GM23338 (cell line): Measurements from ENCODE around the gene MPZ. TPM values are rescaled to one million over a fixed set of nuclear protein-coding genes. Genes with fewer than 3 reads are reported as not detected.

Source experiments
- ATAC-seq: fragments of 200-7000 bp; cut with Tn5 transposase; 3 replicates; pipeline ENCODE4 v1.9.1; 2020
- DNase-seq: peaks from one replicate; pipeline ENCODE4 v3.0.0-alpha.2; 2015; ENCODE audit warnings: low spot score
- H2AFZ ChIP-seq: fragments of 200-600 bp; sonication (generic); 2 replicates; pipeline ENCODE4 v1.8.0; 2016; ENCODE audit warnings: antibody characterized with exemption, mild to moderate bottlenecking, moderate library complexity
- H3F3A ChIP-seq: fragments of 200-600 bp; sonication (generic); replicated peaks from 2 replicates; pipeline ENCODE4 v1.8.0; 2017; ENCODE audit warnings: antibody characterized with exemption, mixed run types, low read depth
- H3K27ac ChIP-seq: fragments of 200-600 bp; sonication (generic); 2 replicates; pipeline ENCODE4 v1.6.1; 2016; ENCODE audit warnings: low read depth
- H3K27me3 ChIP-seq: fragments of 200-600 bp; sonication (generic); 2 replicates; pipeline ENCODE4 v1.8.0; 2016; ENCODE audit warnings: mild to moderate bottlenecking, mixed run types, moderate library complexity; ENCODE audit not compliant: insufficient read depth
- H3K36me3 ChIP-seq: fragments of 200-600 bp; sonication (generic); 2 replicates; pipeline ENCODE4 v1.8.0; 2016; ENCODE audit warnings: mild to moderate bottlenecking; ENCODE audit not compliant: insufficient read depth
- H3K4me1 ChIP-seq: fragments of 200-600 bp; sonication (generic); 2 replicates; pipeline ENCODE4 v1.8.0; 2016; ENCODE audit warnings: mild to moderate bottlenecking, moderate library complexity; ENCODE audit not compliant: insufficient read depth
- H3K4me2 ChIP-seq: fragments of 200-600 bp; sonication (generic); 2 replicates; pipeline ENCODE4 v1.7.1; 2017; ENCODE audit warnings: mixed run types
- H3K4me3 ChIP-seq: fragments of 200-600 bp; sonication (generic); 2 replicates; pipeline ENCODE4 v1.6.1; 2016; ENCODE audit warnings: mixed run types
- H3K79me2 ChIP-seq: fragments of 200-600 bp; sonication (generic); replicated peaks from 2 replicates; pipeline ENCODE4 v1.8.0; 2017; ENCODE audit warnings: mild to moderate bottlenecking; ENCODE audit not compliant: insufficient read depth
- H3K9me2 ChIP-seq: fragments of 200-600 bp; sonication (generic); 2 replicates; pipeline ENCODE4 v1.8.0; 2017; ENCODE audit not compliant: insufficient read depth
- H4K20me1 ChIP-seq: fragments of 200-600 bp; sonication (generic); replicated peaks from 2 replicates; pipeline ENCODE4 v1.8.0; 2017; ENCODE audit warnings: mild to moderate bottlenecking; ENCODE audit not compliant: insufficient read depth
- H3K27ac Mint-ChIP-seq: 2 replicates; pipeline ENCODE4 v1.8.0; 2020; ENCODE audit warnings: inconsistent platforms, mild to moderate bottlenecking, moderate library complexity, mixed read lengths
- H3K27me3 Mint-ChIP-seq: 3 replicates; pipeline ENCODE4 v1.8.0; 2022; ENCODE audit warnings: low read depth, mild to moderate bottlenecking, moderate library complexity, mixed read lengths, inconsistent platforms; ENCODE audit not compliant: insufficient read depth, poor library complexity
- H3K36me3 Mint-ChIP-seq: 3 replicates; pipeline ENCODE4 v1.8.0; 2021; ENCODE audit warnings: low read depth, mild to moderate bottlenecking, inconsistent platforms, moderate library complexity, mixed read lengths
- H3K4me1 Mint-ChIP-seq: 3 replicates; pipeline ENCODE4 v1.8.0; 2020; ENCODE audit warnings: mild to moderate bottlenecking, inconsistent platforms, mixed read lengths
- H3K4me3 Mint-ChIP-seq: 3 replicates; pipeline ENCODE4 v1.8.0; 2021; ENCODE audit warnings: moderate library complexity, mild to moderate bottlenecking, inconsistent platforms, mixed read lengths
- H3K9me3 Mint-ChIP-seq: 3 replicates; pipeline ENCODE4 v1.8.0; 2020; ENCODE audit warnings: moderate library complexity, mild to moderate bottlenecking, inconsistent platforms, mixed read lengths
- CREB1 ChIP-seq: fragments of 250-450 bp; sonication (Bioruptor Pico); IDR thresholded peaks from 2 replicates; pipeline ENCODE4 v1.5.0; 2020; ENCODE audit warnings: low read depth, mild to moderate bottlenecking, moderate library complexity
- ETS1 ChIP-seq: IDR thresholded peaks from 2 replicates; pipeline ENCODE4 v1.6.1; 2016; ENCODE audit warnings: antibody characterized with exemption
- EZH2 ChIP-seq: fragments of 200-600 bp; sonication (generic); IDR thresholded peaks from one replicate; pipeline ENCODE4 v1.8.0; 2017; ENCODE audit warnings: antibody characterized with exemption, mild to moderate bottlenecking, low read depth; ENCODE audit not compliant: unreplicated experiment
- EZH2phosphoT487 ChIP-seq: fragments of 200-600 bp; sonication (generic); IDR thresholded peaks from one replicate; pipeline ENCODE4 v1.8.1; 2018; ENCODE audit warnings: antibody characterized with exemption; ENCODE audit not compliant: unreplicated experiment
- JUNB ChIP-seq: IDR thresholded peaks from one replicate; pipeline ENCODE4 v1.6.1; 2016; ENCODE audit warnings: antibody characterized with exemption; ENCODE audit not compliant: unreplicated experiment
- POLR2AphosphoS5 ChIP-seq: IDR thresholded peaks from 2 replicates; pipeline ENCODE4 v1.6.1; 2016; ENCODE audit warnings: antibody characterized with exemption, low read depth
- REST ChIP-seq: IDR thresholded peaks from one replicate; pipeline ENCODE4 v1.6.1; 2018; ENCODE audit warnings: antibody characterized with exemption; ENCODE audit not compliant: unreplicated experiment
- polyA plus RNA-seq: library from polyadenylated mRNA; unstranded; fragments of >200 nt; fragmentation: Nextera tagmentation; extraction: Ambion mirVana; gene quantifications from 2 replicates; pipeline ENCODE4 v1.2.1, GENCODE V29; 2016
- total RNA-seq: library from RNA; depleted of rRNA; stranded (reverse); fragments of >200 nt; shearing (Covaris generic); gene quantifications from 2 replicates; pipeline ENCODE4 v1.2.3, GENCODE V29; 2014
- TF ChIP-seq, protein P1 (sequence below): fragments of 250-450 bp; sonication (Bioruptor Pico); IDR thresholded peaks from 2 replicates; pipeline ENCODE4 v1.5.0; 2020; ENCODE audit warnings: mild to moderate bottlenecking, moderate library complexity

MPZ gene
- total and polyA plus RNA-seq, 2 experiments from 2014 or later, result 1.9 to 4.0 TPM

GRCh38 chr1:161285521-161285920 is 24.2 kb downstream of the MPZ start:
- H3K4me1 ChIP-seq, result 0 out of 2 replicates have a peak, but pooled peaks cover 7% of the 10 kb centered on the region
- H3K4me3 Mint-ChIP-seq, result no peak overlapping the region
- H3K27ac Mint-ChIP-seq, result peak overlapping the region; percentile 5; the same call in 1 of the 2 replicates
- peaks cover 6% of the 10 kb centered on the region for H3K36me3 Mint-ChIP-seq
- ATAC-seq (peak; percentile 80), DNase-seq (peak; percentile 51)
- H3K27me3 Mint-ChIP-seq, result no peaks in the 10 kb centered on the region
- H3K4me2 ChIP-seq, result 0 out of 2 replicates have a peak overlapping the region, but pooled peaks have one; percentile 39
- H4K20me1 ChIP-seq, result no peaks in the 10 kb centered on the region
- no peaks in the 10 kb centered on the region for H3K36me3 ChIP-seq
- H3K27me3 ChIP-seq, result no peaks in the 10 kb centered on the region
- no peaks in the 10 kb centered on the region for H3K9me2 ChIP-seq
- no peaks in the 10 kb centered on the region for H3K79me2 ChIP-seq
- peak overlapping the region; percentile 85 for H2AFZ ChIP-seq
- H3K4me1 Mint-ChIP-seq, result peaks cover 12% of the 10 kb centered on the region
- peak overlapping the region; percentile 14; the same call in 1 of the 2 replicates for H3K27ac ChIP-seq
- TF ChIP-seq POLR2AphosphoS5, result no peak
- no peak for TF ChIP-seq EZH2phosphoT487
- no peak for TF ChIP-seq JUNB
- TF ChIP-seq REST, result no peak
- no peak for TF ChIP-seq EZH2
- TF ChIP-seq ETS1, result no peak
- TF ChIP-seq, protein P1, sequence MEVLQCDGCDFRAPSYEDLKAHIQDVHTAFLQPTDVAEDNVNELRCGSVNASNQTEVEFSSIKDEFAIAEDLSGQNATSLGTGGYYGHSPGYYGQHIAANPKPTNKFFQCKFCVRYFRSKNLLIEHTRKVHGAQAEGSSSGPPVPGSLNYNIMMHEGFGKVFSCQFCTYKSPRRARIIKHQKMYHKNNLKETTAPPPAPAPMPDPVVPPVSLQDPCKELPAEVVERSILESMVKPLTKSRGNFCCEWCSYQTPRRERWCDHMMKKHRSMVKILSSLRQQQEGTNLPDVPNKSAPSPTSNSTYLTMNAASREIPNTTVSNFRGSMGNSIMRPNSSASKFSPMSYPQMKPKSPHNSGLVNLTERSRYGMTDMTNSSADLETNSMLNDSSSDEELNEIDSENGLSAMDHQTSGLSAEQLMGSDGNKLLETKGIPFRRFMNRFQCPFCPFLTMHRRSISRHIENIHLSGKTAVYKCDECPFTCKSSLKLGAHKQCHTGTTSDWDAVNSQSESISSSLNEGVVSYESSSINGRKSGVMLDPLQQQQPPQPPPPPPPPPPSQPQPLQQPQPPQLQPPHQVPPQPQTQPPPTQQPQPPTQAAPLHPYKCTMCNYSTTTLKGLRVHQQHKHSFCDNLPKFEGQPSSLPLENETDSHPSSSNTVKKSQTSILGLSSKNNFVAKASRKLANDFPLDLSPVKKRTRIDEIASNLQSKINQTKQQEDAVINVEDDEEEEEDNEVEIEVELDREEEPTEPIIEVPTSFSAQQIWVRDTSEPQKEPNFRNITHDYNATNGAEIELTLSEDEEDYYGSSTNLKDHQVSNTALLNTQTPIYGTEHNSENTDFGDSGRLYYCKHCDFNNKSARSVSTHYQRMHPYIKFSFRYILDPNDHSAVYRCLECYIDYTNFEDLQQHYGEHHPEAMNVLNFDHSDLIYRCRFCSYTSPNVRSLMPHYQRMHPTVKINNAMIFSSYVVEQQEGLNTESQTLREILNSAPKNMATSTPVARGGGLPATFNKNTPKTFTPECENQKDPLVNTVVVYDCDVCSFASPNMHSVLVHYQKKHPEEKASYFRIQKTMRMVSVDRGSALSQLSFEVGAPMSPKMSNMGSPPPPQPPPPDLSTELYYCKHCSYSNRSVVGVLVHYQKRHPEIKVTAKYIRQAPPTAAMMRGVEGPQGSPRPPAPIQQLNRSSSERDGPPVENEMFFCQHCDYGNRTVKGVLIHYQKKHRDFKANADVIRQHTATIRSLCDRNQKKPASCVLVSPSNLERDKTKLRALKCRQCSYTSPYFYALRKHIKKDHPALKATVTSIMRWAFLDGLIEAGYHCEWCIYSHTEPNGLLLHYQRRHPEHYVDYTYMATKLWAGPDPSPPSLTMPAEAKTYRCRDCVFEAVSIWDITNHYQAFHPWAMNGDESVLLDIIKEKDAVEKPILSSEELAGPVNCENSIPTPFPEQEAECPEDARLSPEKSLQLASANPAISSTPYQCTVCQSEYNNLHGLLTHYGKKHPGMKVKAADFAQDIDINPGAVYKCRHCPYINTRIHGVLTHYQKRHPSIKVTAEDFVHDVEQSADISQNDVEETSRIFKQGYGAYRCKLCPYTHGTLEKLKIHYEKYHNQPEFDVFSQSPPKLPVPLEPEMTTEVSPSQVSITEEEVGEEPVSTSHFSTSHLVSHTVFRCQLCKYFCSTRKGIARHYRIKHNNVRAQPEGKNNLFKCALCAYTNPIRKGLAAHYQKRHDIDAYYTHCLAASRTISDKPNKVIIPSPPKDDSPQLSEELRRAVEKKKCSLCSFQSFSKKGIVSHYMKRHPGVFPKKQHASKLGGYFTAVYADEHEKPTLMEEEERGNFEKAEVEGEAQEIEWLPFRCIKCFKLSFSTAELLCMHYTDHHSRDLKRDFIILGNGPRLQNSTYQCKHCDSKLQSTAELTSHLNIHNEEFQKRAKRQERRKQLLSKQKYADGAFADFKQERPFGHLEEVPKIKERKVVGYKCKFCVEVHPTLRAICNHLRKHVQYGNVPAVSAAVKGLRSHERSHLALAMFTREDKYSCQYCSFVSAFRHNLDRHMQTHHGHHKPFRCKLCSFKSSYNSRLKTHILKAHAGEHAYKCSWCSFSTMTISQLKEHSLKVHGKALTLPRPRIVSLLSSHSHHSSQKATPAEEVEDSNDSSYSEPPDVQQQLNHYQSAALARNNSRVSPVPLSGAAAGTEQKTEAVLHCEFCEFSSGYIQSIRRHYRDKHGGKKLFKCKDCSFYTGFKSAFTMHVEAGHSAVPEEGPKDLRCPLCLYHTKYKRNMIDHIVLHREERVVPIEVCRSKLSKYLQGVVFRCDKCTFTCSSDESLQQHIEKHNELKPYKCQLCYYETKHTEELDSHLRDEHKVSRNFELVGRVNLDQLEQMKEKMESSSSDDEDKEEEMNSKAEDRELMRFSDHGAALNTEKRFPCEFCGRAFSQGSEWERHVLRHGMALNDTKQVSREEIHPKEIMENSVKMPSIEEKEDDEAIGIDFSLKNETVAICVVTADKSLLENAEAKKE (CRISPR knock-in tag), result no peak
- no peak for TF ChIP-seq CREB1 (CRISPR knock-in tag)
- no peak overlapping the region for H3K4me3 ChIP-seq
- 0 out of 2 replicates have a peak, but pooled peaks cover 4% of the 10 kb centered on the region for H3F3A ChIP-seq
- peaks cover 9% of the 10 kb centered on the region; the same call in 2 of the 3 replicates for H3K9me3 Mint-ChIP-seq
